Upper lobe of left lung (tissue), 6 donors: ENCODE measurements around the gene TTC33. TPM values are rescaled to one million over a fixed set of nuclear protein-coding genes. Genes with fewer than 3 reads are reported as not detected.

Experiments
- ATAC-seq, 2 donors: fragments of 200-7000 bp; cut with Tn5 transposase; one replicate each; pipeline ENCODE4 v1.9.1; 2022; ENCODE audit warnings: mild to moderate bottlenecking in 2 of 2, moderate library complexity in 2 of 2; ENCODE audit not compliant: low FRiP score in 2 of 2
- DNase-seq, 2 donors: peaks; one replicate each; pipeline ENCODE4 v3.0.0-alpha.2; 2019 to 2020
- H3K27ac ChIP-seq, 4 donors: fragments of 200-600 bp; sonication (generic); one replicate each; pipeline ENCODE4 v1.5.1; 2016 to 2019
- H3K27me3 ChIP-seq, 4 donors: fragments of 200-600 bp; sonication (generic); one replicate each; pipeline ENCODE4 v1.5.1; 2017 to 2019
- H3K36me3 ChIP-seq, 4 donors: fragments of 200-600 bp; sonication (generic); one replicate each; pipeline ENCODE4 v1.5.1; 2016 to 2019
- H3K4me1 ChIP-seq, 4 donors: fragments of 200-600 bp; sonication (generic); one replicate each; pipeline ENCODE4 v1.5.1; 2018 to 2019
- H3K4me3 ChIP-seq, 4 donors: fragments of 200-600 bp; sonication (generic); one replicate each; pipeline ENCODE4 v1.5.1; 2017 to 2019; ENCODE audit warnings: mild to moderate bottlenecking in 2 of 4, moderate library complexity in 1 of 4
- H3K9me3 ChIP-seq, 4 donors: fragments of 200-600 bp; sonication (generic); one replicate each; pipeline ENCODE4 v1.5.1; 2018 to 2019
- EP300 ChIP-seq, 4 donors: sonication (generic); formaldehyde crosslinking; IDR thresholded peaks; one replicate each; pipeline ENCODE4 v1.5.1; 2017; ENCODE audit warnings: antibody characterized with exemption in 4 of 4, control low read depth in 2 of 4
- POLR2A ChIP-seq, 4 donors: fragments of 450-650 bp; IDR thresholded peaks; one replicate each; pipeline ENCODE4 v1.5.1; 2016 to 2017; ENCODE audit warnings: antibody characterized with exemption in 4 of 4, mild to moderate bottlenecking in 2 of 4
- POLR2AphosphoS5 ChIP-seq, 2 donors: sonication (generic); formaldehyde crosslinking; IDR thresholded peaks; one replicate each; pipeline ENCODE4 v1.5.1; 2017; ENCODE audit warnings: antibody characterized with exemption in 2 of 2
- WGBS, 2 donors: methylation state at CpG; one replicate each; pipeline ENCODE4 v1.1.5; 2017 to 2018; 5-methylcytosine and 5-hydroxymethylcytosine counted together
- total RNA-seq, 6 donors: library from RNA; depleted of rRNA in 4 of 6; stranded (reverse); fragments of >200 nt in 4 of 6; gene quantifications; one replicate each; pipeline versions ENCODE4 v1.1.0 to v1.2.1, GENCODE V29; 2016 to 2021
- TF ChIP-seq, protein P1 (sequence below), 6 experiments: fragments of 450-650 bp in 4 of 6; fragments of 200-600 bp in 2 of 6; sonication (generic) in 2 of 6; IDR thresholded peaks; one replicate each; pipeline ENCODE4 v1.5.1; 2016 to 2019; ENCODE audit warnings: antibody characterized with exemption in 6 of 6
- donor health status: DM: no; HTN: no; CAD: no; lungs with moderate emphysema.
- donor health status: DM: no; HTN: yes; CAD: no; lungs with severe emphysema.

The TTC33 gene
- total RNA-seq, 6 donors from 2014 or later = 13.4 to 34.1 (median 17.1) TPM

- DNase-seq (no peak), ATAC-seq (no peak)
- H3K27me3 ChIP-seq = no peaks in the 10 kb centered on the region
- no peaks in the 10 kb centered on the region for H3K4me1 ChIP-seq
- WGBS, 2 donors = 75 to 79% methylated on average over 2 of the region's 2 CpGs
- TF ChIP-seq POLR2AphosphoS5 (IDR thresholded peaks at IDR 0.05) (no peak), POLR2A (IDR thresholded peaks at IDR 0.05) (no peak), EP300 (IDR thresholded peaks at IDR 0.05) (no peak)
- TF ChIP-seq, protein P1, sequence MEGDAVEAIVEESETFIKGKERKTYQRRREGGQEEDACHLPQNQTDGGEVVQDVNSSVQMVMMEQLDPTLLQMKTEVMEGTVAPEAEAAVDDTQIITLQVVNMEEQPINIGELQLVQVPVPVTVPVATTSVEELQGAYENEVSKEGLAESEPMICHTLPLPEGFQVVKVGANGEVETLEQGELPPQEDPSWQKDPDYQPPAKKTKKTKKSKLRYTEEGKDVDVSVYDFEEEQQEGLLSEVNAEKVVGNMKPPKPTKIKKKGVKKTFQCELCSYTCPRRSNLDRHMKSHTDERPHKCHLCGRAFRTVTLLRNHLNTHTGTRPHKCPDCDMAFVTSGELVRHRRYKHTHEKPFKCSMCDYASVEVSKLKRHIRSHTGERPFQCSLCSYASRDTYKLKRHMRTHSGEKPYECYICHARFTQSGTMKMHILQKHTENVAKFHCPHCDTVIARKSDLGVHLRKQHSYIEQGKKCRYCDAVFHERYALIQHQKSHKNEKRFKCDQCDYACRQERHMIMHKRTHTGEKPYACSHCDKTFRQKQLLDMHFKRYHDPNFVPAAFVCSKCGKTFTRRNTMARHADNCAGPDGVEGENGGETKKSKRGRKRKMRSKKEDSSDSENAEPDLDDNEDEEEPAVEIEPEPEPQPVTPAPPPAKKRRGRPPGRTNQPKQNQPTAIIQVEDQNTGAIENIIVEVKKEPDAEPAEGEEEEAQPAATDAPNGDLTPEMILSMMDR (IDR thresholded peaks at IDR 0.05) = no peak
- no peak overlapping the region for H3K4me3 ChIP-seq
- no peaks in the 10 kb centered on the region for H3K9me3 ChIP-seq
- H3K27ac ChIP-seq = no peak overlapping the region
- H3K36me3 ChIP-seq = no peaks in the 10 kb centered on the region
Observed at GRCh38 chr5:40623480-40624420, 132.0 kb downstream of the TTC33 start.

GRCh38 chr5:40622463-40623252 is 133.1 kb downstream of the TTC33 start:
- no peaks in the 10 kb centered on the region for H3K4me1 ChIP-seq
- H3K4me3 ChIP-seq = no peak overlapping the region
- no peaks in the 10 kb centered on the region for H3K9me3 ChIP-seq
- ATAC-seq (no peak), DNase-seq (no peak)
- H3K27ac ChIP-seq = no peak overlapping the region
- no peak for TF ChIP-seq EP300 (IDR thresholded peaks at IDR 0.05)
- TF ChIP-seq POLR2AphosphoS5 (IDR thresholded peaks at IDR 0.05) = no peak
- no peak for TF ChIP-seq POLR2A (IDR thresholded peaks at IDR 0.05)
- TF ChIP-seq, protein P1 (IDR thresholded peaks at IDR 0.05) = no peak
- no peaks in the 10 kb centered on the region for H3K27me3 ChIP-seq
- WGBS, 2 donors = 73 to 84% methylated on average over 2 of the region's 2 CpGs
- H3K36me3 ChIP-seq = no peaks in the 10 kb centered on the region

DNA sequence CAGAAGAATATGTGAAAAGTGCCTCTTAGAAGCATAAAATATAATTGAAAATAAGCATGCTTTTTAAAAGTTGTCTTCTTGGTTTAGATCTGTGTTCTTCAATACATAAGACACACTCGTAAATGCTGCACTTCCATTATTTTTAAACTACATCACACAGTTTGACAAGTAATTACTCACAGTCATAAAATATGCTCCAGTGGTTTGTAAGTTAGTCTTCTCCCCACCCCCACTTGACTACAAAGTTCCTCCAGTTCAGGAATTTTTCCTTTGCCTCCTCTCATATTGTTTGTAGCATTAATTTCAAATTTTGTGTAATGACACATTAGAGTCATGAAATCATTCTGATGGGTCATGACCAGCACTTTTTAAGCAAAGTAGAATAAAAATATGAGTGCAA is 136.3 kb downstream of the TTC33 start:
- Histone ChIP-seq H3K4me1 (no peaks in the 10 kb centered on the region), H3K9me3 (no peaks in the 10 kb centered on the region), H3K27ac (no peak overlapping the region), H3K36me3 (no peaks in the 10 kb centered on the region), H3K4me3 (no peak overlapping the region), H3K27me3 (no peaks in the 10 kb centered on the region)
- DNase-seq = no peak
- no peak for TF ChIP-seq EP300 (IDR thresholded peaks at IDR 0.05)
- no peak for TF ChIP-seq POLR2AphosphoS5 (IDR thresholded peaks at IDR 0.05)
- TF ChIP-seq POLR2A (IDR thresholded peaks at IDR 0.05) = no peak
- TF ChIP-seq, protein P1 (IDR thresholded peaks at IDR 0.05) = no peak
- WGBS, 2 donors = 66 to 86% methylated on average over 1 of the region's 1 CpG
- ATAC-seq = no peak

DNA sequence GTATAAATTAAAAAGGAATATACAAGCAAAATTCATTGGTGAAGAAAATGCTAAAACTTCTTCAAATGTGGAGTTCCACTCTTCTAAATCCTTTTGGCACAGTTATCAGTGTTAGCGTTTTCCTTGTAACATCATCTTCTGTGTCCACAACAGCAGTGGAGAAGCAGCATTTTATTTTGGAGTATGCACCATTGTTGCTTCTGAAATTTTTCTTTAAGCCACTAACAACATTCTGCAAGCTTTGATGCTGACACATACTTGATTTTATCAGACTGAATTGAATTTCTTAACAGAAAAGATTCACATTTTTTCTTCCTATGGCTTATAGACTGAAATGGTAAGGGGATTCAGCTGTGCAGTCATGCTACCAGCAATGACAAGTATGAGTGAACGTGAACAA is 136.8 kb downstream of the TTC33 start:
- Histone ChIP-seq H3K4me3 (no peak overlapping the region), H3K36me3 (no peaks in the 10 kb centered on the region), H3K27ac (no peak overlapping the region), H3K4me1 (no peaks in the 10 kb centered on the region), H3K27me3 (no peaks in the 10 kb centered on the region), H3K9me3 (no peaks in the 10 kb centered on the region)
- TF ChIP-seq POLR2AphosphoS5 (IDR thresholded peaks at IDR 0.05) (no peak), POLR2A (IDR thresholded peaks at IDR 0.05) (no peak), EP300 (IDR thresholded peaks at IDR 0.05) (no peak)
- TF ChIP-seq, protein P1 (IDR thresholded peaks at IDR 0.05) = no peak
- DNase-seq (no peak), ATAC-seq (no peak)
- 82 to 83% methylated on average over 2 of the region's 2 CpGs for WGBS, 2 donors
